ENCODE data around the gene SYDE1. TPM values are rescaled to one million over a fixed set of nuclear protein-coding genes. Genes with fewer than 3 reads are reported as not detected.

SYDE1 gene
- total RNA-seq, 1 donor from 2014 or later: 20.8 TPM

DNA sequence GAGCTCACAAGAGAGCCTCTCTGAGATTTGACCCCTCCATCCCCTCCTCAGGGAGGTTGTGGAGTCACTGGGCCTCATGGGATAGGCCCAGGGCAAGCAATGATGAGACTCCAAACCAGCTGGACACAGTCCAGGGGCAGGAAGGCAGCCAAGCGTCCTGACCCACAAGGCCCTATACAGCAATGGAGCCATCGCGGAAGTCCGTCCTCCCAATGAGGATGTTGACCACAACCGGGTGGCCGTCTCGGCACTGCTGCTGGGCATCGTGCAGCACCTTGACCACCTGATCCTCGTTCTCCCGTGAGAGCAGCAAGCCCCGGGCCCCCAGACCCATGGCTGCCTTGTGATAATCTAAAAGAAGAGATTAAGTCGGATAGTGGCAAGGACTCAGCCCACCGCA lies 7.9 kb downstream of the SYDE1 start:
- intact Hi-C loops (cut with DNase I): no loop called here
- Histone ChIP-seq H3K27me3 (ENCODE audit: low read depth) (no peaks in the 10 kb centered on the region), H3K9me3 (no peaks in the 10 kb centered on the region), H3K36me3 (peaks cover 94% of the 10 kb centered on the region), H3K27ac (no peak overlapping the region), H3K4me1 (no peaks in the 10 kb centered on the region), H3K4me3 (no peak overlapping the region)
- no peak for DNase-seq
- TF ChIP-seq, protein P1, sequence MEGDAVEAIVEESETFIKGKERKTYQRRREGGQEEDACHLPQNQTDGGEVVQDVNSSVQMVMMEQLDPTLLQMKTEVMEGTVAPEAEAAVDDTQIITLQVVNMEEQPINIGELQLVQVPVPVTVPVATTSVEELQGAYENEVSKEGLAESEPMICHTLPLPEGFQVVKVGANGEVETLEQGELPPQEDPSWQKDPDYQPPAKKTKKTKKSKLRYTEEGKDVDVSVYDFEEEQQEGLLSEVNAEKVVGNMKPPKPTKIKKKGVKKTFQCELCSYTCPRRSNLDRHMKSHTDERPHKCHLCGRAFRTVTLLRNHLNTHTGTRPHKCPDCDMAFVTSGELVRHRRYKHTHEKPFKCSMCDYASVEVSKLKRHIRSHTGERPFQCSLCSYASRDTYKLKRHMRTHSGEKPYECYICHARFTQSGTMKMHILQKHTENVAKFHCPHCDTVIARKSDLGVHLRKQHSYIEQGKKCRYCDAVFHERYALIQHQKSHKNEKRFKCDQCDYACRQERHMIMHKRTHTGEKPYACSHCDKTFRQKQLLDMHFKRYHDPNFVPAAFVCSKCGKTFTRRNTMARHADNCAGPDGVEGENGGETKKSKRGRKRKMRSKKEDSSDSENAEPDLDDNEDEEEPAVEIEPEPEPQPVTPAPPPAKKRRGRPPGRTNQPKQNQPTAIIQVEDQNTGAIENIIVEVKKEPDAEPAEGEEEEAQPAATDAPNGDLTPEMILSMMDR (IDR thresholded peaks at IDR 0.05): no peak
- ATAC-seq: peak; percentile 15 to 45

DNA sequence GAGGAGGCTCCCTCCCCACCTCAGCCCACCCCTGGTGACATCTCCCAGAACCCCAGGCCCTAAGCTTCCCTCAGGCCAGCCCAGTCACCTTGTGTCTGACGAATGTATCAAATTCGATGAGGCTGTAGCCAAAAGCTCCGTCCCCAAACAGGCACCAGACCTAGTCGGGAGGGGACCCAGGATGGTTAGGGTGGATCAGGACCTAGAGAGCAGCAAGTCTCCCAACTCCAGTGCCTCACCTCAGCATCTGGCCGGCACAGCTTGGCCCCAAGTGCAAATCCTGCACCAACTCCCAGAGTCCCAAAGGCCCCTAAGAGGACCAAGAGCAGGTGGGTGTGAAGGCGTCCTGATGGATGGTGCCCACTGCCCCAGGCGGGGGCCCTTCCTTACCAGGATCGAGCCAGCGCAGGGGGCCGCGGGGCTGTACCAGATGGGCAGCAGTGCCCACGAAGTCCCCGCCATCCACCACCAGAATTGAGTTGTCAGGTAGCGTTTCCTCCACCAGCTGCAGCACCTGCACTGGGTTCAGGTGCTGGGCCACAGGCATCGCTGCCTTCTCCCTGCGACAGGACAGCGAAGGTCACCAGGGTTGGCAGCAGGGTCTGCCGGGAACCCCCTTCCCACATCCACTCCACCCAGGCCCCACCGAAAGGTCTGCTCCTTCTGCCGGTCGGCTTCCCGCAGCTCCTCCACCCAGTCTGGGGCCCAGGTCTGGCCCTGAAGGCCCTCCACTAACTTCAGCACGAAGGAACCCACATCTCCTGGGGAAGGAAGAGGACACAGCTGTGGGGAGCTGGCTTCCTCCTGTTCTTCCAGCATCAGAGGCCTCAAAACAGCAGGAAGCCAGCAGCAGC lies 8.8 kb downstream of the SYDE1 start:
- no peaks in the 10 kb centered on the region for H3K9me3 ChIP-seq
- intact Hi-C loops (cut with DNase I): no loop called here
- H3K4me3 ChIP-seq: no peak overlapping the region
- H3K27ac ChIP-seq: no peak overlapping the region
- no peak for DNase-seq
- no peak for ATAC-seq
- no peaks in the 10 kb centered on the region for H3K4me1 ChIP-seq
- peaks cover 96% of the 10 kb centered on the region for H3K36me3 ChIP-seq
- H3K27me3 ChIP-seq (ENCODE audit: low read depth): no peaks in the 10 kb centered on the region
- TF ChIP-seq, protein P1 (IDR thresholded peaks at IDR 0.05): no peak

DNA sequence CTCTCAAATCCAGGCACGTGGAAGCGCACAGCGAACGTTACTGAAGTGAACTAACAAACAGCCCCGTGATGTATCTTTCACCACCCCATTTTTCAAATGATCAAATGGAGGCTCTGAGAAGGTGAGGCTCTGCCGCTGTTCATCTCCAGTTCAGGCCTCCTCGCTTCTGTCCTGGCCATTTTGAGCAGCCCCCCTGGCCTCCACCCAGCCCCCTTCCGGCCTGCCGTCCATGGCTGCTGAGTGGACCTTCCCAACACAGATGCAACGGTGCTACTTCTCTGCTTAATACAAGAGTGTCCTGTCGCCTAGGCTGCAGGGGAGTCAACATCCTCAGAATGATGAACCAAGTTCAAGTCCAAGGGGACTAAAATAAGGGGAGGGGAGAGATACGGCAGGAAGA lies 9.7 kb downstream of the SYDE1 start:
- peaks cover 94% of the 10 kb centered on the region for H3K36me3 ChIP-seq
- ATAC-seq: no peak
- H3K4me1 ChIP-seq: no peaks in the 10 kb centered on the region
- no peaks in the 10 kb centered on the region for H3K27me3 ChIP-seq (ENCODE audit: low read depth)
- no peaks in the 10 kb centered on the region for H3K9me3 ChIP-seq
- TF ChIP-seq, protein P1 (IDR thresholded peaks at IDR 0.05): no peak
- H3K4me3 ChIP-seq: no peak overlapping the region
- intact Hi-C loops (cut with DNase I): no loop called here
- no peak for DNase-seq
- no peak overlapping the region for H3K27ac ChIP-seq

DNA sequence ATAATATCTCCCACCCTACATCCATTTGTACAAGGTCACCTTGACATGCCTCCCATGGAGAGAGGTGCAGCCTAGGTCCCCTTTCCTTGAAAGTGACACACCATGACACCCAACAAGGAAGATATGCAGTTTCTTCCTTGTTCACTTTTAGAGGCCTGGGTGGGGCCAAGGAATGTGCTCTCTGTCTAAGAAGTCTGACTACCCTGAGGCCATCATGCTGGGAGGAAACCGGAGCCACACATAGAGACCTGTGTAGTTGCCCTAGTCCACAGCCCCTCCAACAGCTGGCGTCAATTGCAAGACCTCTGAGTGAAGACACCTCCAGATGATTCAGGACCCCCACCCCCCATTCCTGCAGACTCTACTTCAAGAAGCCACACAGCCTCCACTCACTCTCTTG lies 11.0 kb downstream of the SYDE1 start:
- DNase-seq: no peak
- Histone ChIP-seq H3K4me1 (no peaks in the 10 kb centered on the region), H3K27me3 (ENCODE audit: low read depth) (no peaks in the 10 kb centered on the region), H3K4me3 (no peak overlapping the region), H3K27ac (no peak overlapping the region), H3K36me3 (peaks cover 88% of the 10 kb centered on the region), H3K9me3 (no peaks in the 10 kb centered on the region)
- intact Hi-C loops (cut with DNase I): no loop called here
- TF ChIP-seq, protein P1 (IDR thresholded peaks at IDR 0.05): no peak
- no peak for ATAC-seq

DNA sequence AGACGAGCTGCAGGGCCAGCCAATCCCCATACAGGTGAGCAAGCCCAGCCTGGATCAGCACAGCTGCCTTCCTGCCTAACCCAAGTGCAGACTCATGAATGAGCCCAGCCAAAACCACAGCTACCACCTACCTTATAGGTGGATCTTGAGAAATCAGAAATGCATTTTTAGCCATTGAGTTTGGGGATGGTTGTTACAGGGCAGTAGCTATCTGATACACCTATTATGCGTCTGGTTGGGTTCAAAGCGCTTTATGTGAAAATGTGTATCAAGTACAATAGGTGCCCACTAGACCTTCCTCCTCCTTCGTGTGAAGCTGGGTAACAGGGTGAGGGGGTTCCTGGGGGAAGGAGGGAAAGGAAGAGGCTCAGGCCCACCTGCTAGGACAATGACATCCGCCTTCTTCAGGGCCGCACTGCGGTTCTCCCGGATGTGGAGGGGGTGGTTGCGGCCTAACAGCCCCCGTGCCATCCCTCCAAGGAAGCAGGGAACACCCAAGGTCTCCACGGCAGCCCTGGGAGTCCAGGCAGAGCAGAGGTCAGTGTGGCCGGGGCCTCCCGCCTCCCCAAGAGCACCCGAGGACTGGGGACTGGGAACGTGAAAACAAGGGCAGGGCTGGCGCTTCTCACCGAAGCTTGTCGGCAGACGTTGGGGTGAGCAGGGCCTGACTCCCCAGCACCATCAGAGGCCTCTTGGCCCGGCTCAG lies 11.7 kb downstream of the SYDE1 start:
- intact Hi-C loops (cut with DNase I): no loop called here
- Histone ChIP-seq H3K4me1 (peaks cover 6% of the 10 kb centered on the region), H3K9me3 (no peaks in the 10 kb centered on the region), H3K27me3 (ENCODE audit: low read depth) (no peaks in the 10 kb centered on the region), H3K4me3 (no peak overlapping the region), H3K27ac (no peak overlapping the region), H3K36me3 (peaks cover 81% of the 10 kb centered on the region)
- TF ChIP-seq, protein P1 (IDR thresholded peaks at IDR 0.05): no peak
- ATAC-seq (no peak), DNase-seq (no peak)

Measured in lower lobe of right lung (tissue), 2 donors.